Activated T-cell treated with anti-CD3 and anti-CD28 coated beads, Interleukin-2, amount 50 U/mL, for 48 hours (primary cell): ENCODE measurements around the gene TP73.
A peak's percentile ranks its signal among the peaks of the same experiment; 100 is the strongest.

Experiments used
- DNase-seq, 2 experiments: peaks; one replicate each; pipeline ENCODE4 v3.0.0-alpha.2; 2020

Gene TP73

DNA sequence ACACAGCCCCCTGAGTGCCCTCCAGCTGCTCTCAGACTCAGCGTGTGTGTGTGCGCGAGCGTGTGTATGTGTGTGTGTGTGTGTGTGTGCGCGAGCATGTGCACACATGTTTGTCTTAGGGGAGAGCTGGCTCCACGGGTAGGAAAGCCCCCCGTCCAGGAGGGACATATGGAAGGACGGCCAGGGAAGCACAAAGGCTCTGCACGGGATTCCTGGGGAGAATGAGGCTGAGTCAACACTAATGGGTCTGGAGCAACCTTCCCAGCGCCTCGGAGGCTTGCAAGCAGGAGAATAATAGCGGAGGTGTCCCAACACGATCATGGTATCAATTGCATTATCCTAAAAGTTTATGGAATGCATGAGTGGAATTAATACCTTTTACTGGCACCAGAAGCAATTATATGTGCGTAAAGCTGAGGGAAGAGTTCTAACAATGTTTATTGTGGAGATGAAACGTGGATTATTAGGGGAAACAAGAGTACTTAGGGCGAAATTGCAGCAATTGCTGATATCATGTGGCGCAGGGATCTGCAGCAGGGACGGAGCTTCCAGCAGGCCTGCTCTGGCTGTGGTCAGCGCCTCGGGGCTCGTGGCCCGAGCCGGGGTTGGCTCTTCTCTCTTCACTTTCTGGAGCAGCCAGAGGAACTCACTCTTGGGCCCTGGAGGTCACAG, 59.6 kb downstream of the TP73 start:
- DNase-seq = no peak

DNA sequence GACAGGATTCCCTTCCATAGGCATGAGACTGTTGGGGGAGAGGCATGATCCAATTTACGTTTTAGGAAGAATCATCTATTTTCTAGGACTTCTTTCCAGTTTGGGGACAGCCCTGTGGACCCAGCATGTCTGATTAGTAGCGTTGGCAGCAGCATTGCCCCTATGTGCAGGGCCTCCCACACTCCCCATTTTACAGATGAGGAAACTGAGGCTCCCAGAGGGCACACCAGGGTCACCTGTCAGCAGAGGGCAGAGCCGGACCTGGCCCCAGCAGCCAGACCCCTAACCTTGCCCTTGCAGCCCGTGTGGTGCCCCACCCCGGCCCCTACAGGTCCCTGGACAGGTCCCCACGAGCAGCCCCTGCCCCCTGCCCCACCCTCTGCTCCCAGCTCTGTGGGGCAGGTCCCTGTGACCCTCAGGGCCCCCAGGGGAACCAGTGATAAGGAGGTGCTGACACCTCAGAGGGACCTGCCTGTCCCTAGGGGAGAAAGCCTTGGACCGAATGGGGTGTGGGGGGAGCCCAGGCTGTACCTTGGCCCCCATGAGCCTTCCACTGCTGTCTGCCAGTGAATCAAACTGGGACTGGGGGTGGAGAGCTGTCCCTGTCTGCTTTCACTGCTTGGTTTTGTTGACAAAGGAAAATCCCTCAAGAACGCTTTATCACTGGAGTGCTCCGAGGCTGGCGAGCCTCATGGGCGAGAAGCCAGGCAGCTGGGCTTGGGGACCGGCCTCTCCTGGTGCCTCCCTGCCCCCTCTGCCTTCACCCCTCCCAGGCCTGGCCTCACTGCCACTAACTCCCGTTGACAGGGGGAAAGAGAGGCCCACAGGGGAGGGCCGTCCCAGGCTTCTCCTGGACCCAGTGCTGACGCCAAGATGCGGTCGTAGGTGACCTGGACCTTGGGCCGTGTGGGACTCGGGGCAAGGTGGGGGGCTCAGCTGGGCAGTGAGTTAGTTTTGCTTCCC, 60.5 kb downstream of the TP73 start:
- no peak for DNase-seq

DNA sequence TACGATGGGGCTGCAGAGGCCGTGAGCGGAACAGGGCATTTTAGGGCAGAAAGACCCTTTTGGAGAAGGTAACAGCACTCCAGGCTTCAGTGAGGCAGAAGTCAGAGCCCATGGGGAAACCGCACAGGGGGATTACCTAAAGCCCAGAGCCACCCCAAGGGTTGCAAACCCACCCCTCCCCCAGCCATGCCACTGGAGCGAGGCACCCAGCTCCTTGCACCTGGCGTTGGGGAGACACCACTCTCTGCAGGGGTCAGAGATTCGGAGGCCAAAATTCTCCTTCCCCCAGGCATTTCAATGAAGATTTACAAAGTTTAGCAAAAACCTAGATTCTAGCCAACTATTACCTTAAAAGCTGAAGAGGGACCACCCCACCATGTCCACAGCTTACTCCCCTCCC, 61.5 kb downstream of the TP73 start:
- DNase-seq = no peak

DNA sequence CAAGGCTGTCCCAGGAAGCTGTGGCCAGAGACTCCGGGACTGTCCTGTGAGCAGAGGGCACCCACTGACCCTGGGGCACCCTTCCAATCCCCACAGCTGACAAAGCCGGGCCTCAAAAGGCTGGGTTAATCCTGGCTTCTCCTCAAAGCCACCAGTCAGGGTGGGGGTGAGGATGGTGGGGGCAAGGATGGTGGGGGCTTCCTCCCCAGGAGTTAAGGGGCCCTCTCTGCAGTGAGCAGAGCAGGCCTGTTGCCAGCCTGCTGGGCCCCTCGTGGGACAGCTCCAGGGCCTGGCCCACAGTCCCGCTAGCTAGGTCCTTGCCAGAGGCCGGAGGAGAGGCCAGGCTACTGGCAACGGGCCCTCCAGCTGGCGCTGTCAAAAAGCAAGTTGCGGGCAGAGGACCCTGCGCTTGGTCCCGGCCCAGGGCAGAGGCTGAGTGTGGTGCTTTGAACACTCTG, 62.0 kb downstream of the TP73 start:
- DNase-seq = no peak

DNA sequence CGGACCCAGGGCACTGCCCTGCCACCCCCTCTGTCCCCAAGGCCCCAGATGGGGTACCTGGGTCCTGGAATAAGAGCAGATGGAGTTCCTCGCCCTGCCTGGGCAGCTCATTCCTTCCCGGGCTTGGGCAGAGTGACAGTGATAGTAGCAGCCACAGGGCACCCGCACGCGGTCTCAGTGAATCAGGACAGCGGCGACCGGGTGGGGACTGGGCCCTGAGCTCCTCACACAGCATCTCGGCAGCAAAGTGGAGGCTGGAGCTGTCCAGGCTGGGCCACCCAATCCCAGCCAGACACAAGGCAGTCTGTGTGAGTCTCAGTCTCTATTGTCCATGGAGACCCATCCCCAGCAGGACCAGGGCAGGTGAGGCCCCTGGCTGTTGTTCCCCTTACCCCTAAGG, 62.5 kb downstream of the TP73 start:
- no peak for DNase-seq

DNA sequence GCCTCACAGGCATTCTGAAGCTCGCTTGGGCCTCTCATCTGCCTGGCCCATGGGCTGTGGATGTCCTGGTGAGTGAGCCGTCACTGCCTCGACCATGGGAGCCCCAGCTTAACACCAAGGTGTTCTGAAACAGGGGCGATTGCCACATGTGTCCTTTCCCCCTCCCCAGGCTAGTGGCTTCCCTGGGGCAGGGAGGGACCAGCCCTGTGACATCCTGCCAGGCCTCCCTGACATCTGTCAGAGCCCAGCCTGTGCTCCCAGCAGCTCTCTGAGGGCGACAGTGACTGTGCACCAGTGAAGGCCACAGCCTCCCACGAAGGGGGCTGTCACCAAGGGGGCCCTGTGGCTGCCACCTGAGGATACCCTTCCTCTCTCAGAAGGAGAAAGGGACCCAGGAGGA, 64.0 kb downstream of the TP73 start:
- no peak for DNase-seq

DNA sequence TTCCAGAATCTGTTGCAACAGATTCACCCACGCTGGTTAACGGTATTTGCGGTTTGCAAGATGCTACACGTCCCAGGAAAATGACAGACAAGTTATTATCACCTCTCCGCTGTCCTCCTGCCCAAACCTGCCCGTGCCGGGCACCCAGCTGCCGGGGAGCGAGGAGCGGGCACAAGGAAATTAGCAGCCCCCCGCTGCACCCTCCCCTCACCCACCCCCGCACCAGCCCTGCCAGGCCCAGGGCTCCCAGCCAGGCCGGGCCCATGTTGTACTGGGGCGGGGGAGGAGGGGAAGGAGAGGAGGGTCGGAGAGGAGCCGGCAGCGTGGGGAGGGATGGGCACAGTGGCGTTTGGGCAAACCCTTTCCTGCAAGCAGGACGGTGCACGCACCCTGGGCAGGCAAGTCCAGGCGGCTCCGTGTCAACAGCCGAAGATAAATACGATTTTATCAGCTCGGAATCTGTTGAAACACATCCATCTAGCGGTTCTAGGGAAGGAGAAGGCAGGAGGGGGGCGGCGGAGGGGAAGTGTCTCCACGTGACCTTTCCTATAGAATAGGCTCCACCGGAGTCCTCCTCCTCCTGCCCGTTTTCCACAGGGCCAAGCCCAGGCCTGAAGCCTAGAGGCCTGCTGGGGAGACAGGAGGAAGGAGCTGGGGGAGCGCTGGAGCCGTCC, 64.9 kb downstream of the TP73 start:
- DNase-seq = no peak

DNA sequence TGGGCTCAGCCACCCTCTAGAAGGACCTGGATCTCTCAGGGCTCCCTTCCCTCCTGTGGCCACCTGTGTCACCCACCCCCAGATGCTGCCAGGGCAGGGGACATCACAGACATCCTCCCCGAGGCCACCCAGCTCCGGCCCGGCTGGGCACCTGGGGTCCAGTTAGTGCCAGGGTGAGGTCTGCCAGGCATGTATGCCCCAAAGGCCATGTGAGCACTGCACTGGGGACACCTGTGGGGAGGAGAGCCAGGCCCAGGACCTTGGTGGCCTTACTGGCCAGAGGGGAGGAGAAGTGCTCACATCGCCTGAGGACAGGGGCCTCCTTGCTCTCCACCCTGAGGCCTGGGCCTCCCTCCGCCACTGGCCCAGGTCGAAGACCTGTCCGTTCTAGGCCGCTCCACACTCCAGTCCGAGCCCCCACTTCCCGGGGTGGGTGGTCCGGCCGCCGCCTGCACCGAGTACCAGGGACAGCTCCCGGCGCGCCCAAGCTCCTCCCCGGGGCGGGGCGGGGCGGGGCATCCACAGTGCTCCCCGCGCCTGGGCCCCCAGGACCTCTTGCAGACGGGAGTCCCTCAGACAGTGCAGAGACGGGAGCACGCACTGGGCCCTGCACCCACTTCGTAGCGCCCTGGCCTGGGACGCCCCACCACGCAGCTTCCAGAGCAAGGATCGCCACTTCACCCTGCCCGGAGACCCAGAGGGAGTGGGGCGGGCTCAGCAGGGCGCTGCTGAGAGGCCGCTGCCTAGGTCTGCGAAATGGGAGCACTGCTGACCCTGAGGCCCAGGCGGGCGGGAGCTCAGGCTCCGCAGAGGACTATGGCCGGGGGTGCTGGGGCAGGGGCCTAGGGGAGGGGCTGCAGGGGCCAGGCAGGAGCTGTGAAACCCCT, 65.6 kb downstream of the TP73 start:
- DNase-seq = peak in 1 of 2 experiments; percentile 54

DNA sequence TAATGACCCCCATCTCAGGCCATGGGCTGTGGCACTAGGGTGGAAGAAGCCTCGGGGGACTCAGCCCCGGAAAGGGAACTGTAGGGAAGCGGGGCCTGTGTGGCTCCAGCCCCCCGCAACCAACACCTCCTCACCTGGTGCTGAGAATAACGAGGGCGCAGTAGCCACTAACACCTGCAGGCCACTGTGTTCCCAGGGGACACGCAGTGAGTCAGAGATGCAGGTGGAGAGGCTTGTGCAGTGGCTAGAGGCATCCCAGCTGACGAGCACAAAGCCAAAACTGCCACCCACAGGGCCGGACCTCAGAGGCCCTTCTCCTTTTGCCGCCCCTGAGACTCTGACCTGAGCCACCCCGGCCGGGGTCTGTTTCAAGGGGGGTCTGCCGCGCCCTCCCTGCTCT, 66.4 kb downstream of the TP73 start:
- no peak for DNase-seq

DNA sequence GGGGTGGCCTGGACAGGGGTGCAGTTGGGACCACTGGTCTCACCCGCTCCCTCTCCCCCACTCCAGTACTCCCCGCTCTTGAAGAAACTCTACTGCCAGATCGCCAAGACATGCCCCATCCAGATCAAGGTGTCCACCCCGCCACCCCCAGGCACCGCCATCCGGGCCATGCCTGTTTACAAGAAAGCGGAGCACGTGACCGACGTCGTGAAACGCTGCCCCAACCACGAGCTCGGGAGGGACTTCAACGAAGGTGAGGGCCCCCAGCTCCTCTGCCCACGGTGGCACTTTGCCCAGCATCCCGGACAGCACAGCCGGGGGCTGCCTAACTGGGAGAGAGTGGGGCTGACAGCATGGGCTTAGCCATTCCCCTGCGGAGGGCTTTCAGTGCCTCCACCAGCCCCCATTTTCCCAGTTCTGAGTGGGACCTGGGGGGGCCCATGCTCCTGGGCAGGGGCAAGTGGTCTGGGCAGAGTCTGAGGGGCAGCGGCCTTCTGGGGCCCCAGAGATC, 69.7 kb downstream of the TP73 start:
- no peak for DNase-seq

DNA sequence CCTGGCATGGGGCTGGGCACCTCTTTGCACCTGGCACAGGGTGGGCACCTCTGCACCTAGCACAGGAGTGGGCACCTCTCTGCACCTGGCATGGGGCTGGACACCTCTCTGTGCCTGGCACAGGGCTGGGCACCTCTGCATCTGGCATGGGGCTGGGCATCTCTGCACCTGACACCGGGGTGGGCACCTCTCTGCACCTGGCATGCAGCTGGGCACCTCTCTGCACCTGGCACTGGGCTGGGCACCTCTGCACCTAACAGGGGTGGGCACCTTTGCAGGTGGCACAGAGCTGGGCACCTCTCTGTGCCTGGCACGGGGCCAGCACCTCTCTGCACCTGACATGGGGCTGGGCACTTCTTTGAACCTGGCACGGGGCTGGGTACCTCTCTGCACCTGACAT, 70.5 kb downstream of the TP73 start:
- no peak for DNase-seq

DNA sequence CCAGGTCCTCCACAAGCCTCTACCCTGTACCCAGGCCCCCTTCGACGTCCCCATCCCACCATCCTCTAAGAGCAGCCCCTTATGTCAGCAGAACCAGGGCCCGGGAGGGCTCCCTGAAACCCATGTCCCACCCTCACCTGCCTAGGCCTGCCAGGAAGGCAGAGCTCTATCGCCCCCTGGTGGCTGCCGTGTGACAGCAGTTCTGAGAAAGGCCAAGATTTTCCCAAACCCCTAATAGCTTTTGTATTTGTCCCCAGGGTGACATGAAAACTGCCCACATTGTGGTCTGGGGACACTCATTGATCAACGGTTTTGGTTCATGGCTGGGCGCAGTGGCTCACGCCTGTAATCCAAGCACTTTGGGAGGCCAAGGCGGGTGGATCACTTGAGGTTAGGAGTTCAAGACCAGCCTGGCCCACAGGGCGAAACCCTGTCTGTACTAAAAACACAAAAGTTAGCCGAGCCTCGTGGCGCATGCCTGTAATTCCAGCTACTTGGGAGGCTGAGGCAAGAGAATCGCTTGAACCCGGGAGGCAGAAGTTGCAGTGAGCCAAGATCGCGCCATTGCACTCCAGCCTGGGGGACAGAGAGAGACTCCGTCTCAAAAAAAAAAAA, 72.2 kb downstream of the TP73 start:
- DNase-seq = peak; percentile 81 to 84

DNA sequence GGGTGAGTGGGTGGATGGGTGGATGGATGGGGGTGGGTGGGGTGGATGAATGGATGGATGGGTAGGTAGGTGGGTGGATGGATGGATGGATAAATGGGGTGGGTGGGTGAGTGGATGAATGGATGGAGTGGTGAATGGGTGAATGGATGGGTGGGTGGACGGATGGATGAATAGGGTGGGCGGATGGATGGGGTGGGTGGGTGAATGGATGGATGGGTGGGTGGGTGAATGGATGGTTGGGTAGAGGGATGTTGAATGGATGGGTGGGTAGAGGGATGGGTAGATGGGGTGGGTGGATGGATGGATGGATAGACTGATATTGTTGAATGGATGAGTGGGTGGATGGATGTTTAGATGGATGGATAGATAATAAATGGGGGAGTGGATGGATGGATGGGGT, 73.0 kb downstream of the TP73 start:
- no peak for DNase-seq

DNA sequence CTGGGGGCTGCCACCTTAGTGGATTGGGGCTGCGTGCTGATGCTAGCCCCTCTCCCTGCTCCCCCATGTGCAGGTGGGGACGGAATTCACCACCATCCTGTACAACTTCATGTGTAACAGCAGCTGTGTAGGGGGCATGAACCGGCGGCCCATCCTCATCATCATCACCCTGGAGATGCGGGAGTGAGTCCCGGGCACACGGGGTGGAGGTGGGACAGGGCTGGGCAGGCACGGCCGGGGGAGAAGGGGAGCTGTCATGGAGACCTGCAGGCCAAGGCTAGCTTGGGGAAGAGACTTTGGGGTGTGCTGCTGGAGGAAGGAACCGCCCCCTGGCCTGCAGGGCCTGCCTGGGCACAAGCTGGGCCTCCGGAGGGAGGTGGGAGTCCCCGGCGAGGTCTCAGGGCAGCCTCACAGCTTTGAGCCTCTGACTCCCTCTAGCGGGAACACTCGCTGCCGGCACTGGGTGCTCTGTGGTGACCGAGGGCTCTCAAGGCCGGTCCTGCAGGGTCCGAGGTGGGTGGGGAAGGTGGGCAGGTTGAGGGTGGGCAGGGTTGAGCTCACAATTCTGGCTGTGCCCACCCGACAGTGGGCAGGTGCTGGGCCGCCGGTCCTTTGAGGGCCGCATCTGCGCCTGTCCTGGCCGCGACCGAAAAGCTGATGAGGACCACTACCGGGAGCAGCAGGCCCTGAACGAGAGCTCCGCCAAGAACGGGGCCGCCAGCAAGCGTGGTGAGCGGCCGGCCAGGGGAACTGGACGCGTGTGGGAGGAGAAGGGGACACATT, 74.9 kb downstream of the TP73 start:
- DNase-seq = peak in 1 of 2 experiments; percentile 44

DNA sequence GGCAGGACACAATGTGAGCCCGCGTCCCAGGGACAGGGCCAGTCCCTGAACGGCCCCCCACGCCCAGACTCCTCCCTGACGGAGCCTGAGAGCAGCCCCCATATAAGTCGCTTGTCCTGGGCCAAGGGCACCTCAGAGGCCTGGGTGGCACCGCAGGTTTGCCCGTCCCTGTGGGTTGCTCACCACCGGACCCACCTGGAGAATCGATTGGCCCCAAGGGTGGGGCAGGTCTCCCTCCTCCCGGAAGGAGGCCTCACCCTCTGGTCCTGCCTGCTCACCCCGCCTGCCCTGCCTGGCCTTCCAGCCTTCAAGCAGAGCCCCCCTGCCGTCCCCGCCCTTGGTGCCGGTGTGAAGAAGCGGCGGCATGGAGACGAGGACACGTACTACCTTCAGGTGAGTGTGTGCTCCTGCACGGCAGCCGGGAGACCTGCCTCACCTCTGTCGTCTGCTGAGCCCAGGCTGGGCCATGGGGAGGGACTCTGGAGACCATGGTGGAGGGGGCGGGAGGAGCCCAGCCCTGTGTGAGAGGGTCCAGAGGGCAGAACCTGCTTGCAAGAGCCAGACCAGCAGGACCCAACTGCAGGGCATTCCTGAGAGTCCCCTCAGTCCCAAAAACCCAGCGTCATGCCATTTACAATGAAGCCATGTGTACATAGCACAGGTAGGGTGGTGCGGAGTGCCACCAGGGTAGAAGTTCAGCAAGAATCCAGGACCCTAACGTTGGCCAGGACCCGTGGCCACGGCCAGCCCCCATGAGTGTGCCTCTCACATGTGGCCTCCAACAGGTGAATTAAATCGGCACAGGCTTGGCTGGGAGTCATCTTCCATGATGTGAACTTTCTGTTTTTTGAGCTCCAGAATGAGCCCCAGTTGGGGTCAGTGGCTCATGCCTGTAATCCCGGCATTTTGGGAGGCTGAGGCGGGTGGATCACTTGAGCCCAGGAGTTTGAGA, 75.8 kb downstream of the TP73 start:
- DNase-seq = no peak

DNA sequence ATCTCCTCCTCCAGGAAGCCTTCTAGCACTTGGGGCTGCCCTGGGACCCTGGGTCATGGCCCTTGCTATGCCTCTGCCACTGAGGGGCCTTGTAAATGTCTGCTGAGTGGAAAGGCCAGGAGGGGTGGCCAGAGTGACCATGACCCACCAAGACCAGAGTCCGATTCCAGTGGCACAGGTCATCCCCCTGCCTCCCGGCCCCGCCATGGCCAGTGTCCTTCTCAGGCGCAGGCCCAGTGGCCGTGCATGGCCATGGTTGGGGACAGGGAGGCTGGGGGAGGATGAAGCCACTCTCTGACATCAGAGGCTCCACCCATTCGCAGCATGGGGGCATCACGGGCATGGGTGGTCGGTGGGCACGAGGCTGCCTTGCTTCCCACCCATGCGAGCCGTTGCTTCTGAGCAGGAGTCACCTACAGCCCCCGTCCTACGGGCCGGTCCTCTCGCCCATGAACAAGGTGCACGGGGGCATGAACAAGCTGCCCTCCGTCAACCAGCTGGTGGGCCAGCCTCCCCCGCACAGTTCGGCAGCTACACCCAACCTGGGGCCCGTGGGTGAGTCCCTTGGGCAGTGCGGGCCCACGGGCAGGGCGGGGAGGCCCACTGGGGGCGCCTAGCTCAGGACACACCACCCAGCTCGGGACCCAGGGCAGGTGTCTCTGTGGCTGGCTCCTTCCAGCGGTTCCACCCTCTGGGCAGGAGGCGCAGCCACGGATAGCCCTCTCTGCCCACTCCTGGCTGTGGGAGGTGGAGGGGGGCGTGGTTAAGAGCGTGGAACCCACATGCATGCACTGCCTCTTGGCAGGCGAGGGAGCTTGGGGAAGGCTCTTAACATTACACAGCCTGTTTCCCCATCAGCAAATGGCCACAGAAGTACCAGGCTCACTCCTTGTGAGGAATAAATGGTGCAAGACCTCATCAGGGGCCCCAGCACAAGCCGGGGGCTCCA, 77.6 kb downstream of the TP73 start:
- no peak for DNase-seq

DNA sequence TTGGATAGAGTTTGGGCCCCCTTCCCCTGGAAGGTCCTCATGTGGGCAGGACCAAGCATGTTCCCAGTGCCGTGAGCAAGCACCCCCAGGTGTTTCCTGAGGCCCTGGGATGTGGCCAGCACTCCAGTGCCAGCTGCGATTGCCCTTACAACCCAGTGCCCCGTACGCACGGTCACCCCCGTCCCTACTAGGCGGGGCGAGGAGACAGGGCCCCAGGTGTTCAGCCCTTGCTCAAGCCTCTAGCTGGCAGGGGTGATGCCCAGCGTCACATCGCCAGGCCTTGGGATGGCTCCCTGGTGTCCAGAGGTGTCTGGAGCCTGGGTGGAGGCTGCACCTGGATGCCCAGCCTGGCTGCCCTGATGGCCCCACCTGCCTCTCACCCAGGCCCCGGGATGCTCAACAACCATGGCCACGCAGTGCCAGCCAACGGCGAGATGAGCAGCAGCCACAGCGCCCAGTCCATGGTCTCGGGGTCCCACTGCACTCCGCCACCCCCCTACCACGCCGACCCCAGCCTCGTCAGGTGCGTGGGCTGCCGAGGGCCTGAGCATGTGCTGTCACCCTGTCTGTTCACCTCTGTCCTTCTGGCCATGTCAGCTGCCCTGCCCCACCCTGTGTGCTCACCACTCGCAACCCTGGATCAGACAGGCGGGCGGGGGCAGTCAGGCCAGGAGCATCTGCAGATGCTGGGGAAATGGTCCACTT, 78.4 kb downstream of the TP73 start:
- DNase-seq = no peak
